ENCODE results near the gene HRH2. TPM values are rescaled to one million over a fixed set of nuclear protein-coding genes. Genes with fewer than 3 reads are reported as not detected.

Gene HRH2
- total RNA-seq, 2 experiments from 2014 or later: 2.9 to 3.4 TPM

DNA sequence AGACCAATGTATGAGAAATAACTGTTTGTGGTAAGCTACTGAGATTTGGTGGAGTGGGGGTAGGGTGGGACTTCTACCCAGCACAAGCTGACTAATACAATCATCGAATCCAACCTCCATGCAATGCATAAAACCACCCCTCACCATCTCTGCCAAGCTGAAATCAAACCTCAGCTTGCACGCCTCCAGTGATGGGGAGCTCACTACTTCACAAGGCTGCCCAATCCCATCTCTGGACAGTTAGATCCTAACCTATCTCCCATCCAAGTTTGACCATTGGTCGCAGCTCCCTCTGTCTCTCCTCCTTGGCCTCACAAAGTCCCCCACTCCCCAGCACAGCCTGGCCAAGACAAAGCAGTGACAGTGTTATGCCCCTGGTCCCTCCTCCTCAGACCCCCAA lies 47.0 kb upstream of the HRH2 start:
- no peak overlapping the region for H3K4me3 ChIP-seq (ENCODE audit: low read length)
- POLR2A ChIA-PET: no interaction called here
- ATAC-seq (ENCODE audit: poor library complexity): no peak
- H3K4me1 ChIP-seq (ENCODE audit: insufficient read depth, low read length): peaks cover 14% of the 10 kb centered on the region
- no peak for TF ChIP-seq CTCF (IDR thresholded peaks at IDR 0.05)
- DNase-seq: no peak
- Mint-ChIP-seq H3K27me3 (peaks cover 4% of the 10 kb centered on the region), H3K9me3 (no peaks in the 10 kb centered on the region), H3K27ac (no peak overlapping the region), H3K4me3 (no peak overlapping the region), H3K4me1 (ENCODE audit: low read depth) (peaks cover 24% of the 10 kb centered on the region), H3K36me3 (ENCODE audit: low read depth) (no peaks in the 10 kb centered on the region)
- H3K27ac ChIP-seq (ENCODE audit: low read depth in 1 of 2, low read length in 2 of 2): no peak overlapping the region
- no peaks in the 10 kb centered on the region for H3K36me3 ChIP-seq (ENCODE audit: insufficient read depth, low read length)
- intact Hi-C loops (cut with DNase I, micrococcal nuclease): no loop called here
- CTCF ChIA-PET: no interaction called here
- H3K9me3 ChIP-seq (ENCODE audit: control insufficient read depth in 1 of 2, insufficient read depth in 1 of 2, low read length in 2 of 2): peaks cover 0 to 4% of the 10 kb centered on the region in 2 experiments
- H3K27me3 ChIP-seq (ENCODE audit: control insufficient read depth in 1 of 2, insufficient read depth in 2 of 2, low read length in 2 of 2): no peaks in the 10 kb centered on the region

- TF ChIP-seq CTCF (IDR thresholded peaks at IDR 0.05): no peak
- peaks cover 22% of the 10 kb centered on the region for H3K4me1 Mint-ChIP-seq (ENCODE audit: low read depth)
- Histone ChIP-seq H3K4me3 (ENCODE audit: low read length) (no peak overlapping the region), H3K36me3 (ENCODE audit: insufficient read depth, low read length) (no peaks in the 10 kb centered on the region), H3K27ac (ENCODE audit: low read depth in 1 of 2, low read length in 2 of 2) (no peak overlapping the region), H3K4me1 (ENCODE audit: insufficient read depth, low read length) (peaks cover 8% of the 10 kb centered on the region), H3K27me3 (ENCODE audit: control insufficient read depth in 1 of 2, insufficient read depth in 2 of 2, low read length in 2 of 2) (no peaks in the 10 kb centered on the region), H3K9me3 (ENCODE audit: control insufficient read depth in 1 of 2, insufficient read depth in 1 of 2, low read length in 2 of 2) (peaks cover 0 to 4% of the 10 kb centered on the region in 2 experiments)
- intact Hi-C loops (cut with DNase I, micrococcal nuclease): no loop called here
- H3K4me3 Mint-ChIP-seq: no peak overlapping the region
- no peaks in the 10 kb centered on the region for H3K36me3 Mint-ChIP-seq (ENCODE audit: low read depth)
- POLR2A ChIA-PET: interaction anchor here (2.1 kb wide), 1 partner anchor 39 kb away, joined by 8 read pairs; no protein-coding TSS in a partner anchor
- H3K27ac Mint-ChIP-seq: no peak overlapping the region
- no peak for DNase-seq
- H3K27me3 Mint-ChIP-seq: peaks cover 4% of the 10 kb centered on the region
- ATAC-seq (ENCODE audit: poor library complexity): no peak
- CTCF ChIA-PET: no interaction called here
- no peaks in the 10 kb centered on the region for H3K9me3 Mint-ChIP-seq
Measured at GRCh38 chr5:175614223-175614815, 43.6 kb upstream of the HRH2 start.

GRCh38 chr5:175614861-175615260 lies 43.0 kb upstream of the HRH2 start:
- CTCF ChIA-PET: no interaction called here
- no peaks in the 10 kb centered on the region for H3K9me3 Mint-ChIP-seq

More at GRCh38 chr5:175614861-175615260, 43.0 kb upstream of the HRH2 start:
- H3K27ac Mint-ChIP-seq: no peak overlapping the region
- peaks cover 0 to 4% of the 10 kb centered on the region in 2 experiments for H3K9me3 ChIP-seq (ENCODE audit: control insufficient read depth in 1 of 2, insufficient read depth in 1 of 2, low read length in 2 of 2)
- intact Hi-C loops (cut with DNase I, micrococcal nuclease): loop anchor here in 1 of 2 experiments (5.0 kb wide), 1 partner anchor 87 kb away; no protein-coding TSS in a partner anchor
- no peak for DNase-seq
- ATAC-seq (ENCODE audit: poor library complexity): no peak
- peaks cover 17% of the 10 kb centered on the region for H3K4me1 Mint-ChIP-seq (ENCODE audit: low read depth)
- no peaks in the 10 kb centered on the region for H3K36me3 Mint-ChIP-seq (ENCODE audit: low read depth)
- H3K36me3 ChIP-seq (ENCODE audit: insufficient read depth, low read length): no peaks in the 10 kb centered on the region
- no peak overlapping the region for H3K4me3 ChIP-seq (ENCODE audit: low read length)
- H3K4me3 Mint-ChIP-seq: no peak overlapping the region
- no peak for TF ChIP-seq CTCF (IDR thresholded peaks at IDR 0.05)
- H3K27me3 ChIP-seq (ENCODE audit: control insufficient read depth in 1 of 2, insufficient read depth in 2 of 2, low read length in 2 of 2): no peaks in the 10 kb centered on the region
- H3K27ac ChIP-seq (ENCODE audit: low read depth in 1 of 2, low read length in 2 of 2): no peak overlapping the region
- H3K4me1 ChIP-seq (ENCODE audit: insufficient read depth, low read length): peaks cover 2% of the 10 kb centered on the region
- peaks cover 4% of the 10 kb centered on the region for H3K27me3 Mint-ChIP-seq
- POLR2A ChIA-PET: interaction anchor here (2.1 kb wide), 1 partner anchor 39 kb away, joined by 8 read pairs; no protein-coding TSS in a partner anchor
